GM18873 (cell line): ENCODE results near the gene GIGYF2.

Source experiments
- ATAC-seq: cut with Tn5 transposase; IDR thresholded peaks from one replicate; pipeline ENCODE4 v1.9.1; 2021; ENCODE audit warnings: mild to moderate bottlenecking, moderate library complexity, moderate number of reproducible peaks; ENCODE audit not compliant: unreplicated experiment, low FRiP score

The GIGYF2 gene

GRCh38 chr2:232860593-232861241, 163.6 kb downstream of the GIGYF2 start:
- ATAC-seq = no peak

- ATAC-seq = no peak
Measured at GRCh38 chr2:232861353-232861752, 164.2 kb downstream of the GIGYF2 start.

DNA sequence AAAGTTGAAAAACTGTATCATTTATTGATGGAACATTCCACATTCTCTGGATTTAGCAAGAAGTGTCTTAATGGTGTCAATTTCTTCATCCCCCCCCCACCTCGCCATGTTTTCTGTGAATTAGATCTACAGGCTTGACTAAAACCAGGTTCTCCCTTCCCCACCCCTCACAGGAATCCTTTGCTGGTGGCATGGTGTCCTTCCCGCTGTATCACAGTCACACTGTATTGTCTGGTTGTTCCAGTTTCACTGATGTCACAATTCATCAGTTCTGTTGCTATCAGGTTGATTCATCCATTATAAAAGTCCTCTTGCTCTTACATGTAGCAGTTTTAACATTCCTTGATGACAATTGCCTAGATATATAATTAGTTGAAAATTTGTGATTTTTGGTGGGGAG, 166.9 kb downstream of the GIGYF2 start:
- no peak for ATAC-seq

GRCh38 chr2:232865165-232865564, 168.0 kb downstream of the GIGYF2 start:
- no peak for ATAC-seq

GRCh38 chr2:232866104-232866503, 169.0 kb downstream of the GIGYF2 start:
- no peak for ATAC-seq

GRCh38 chr2:232869138-232870017, 172.2 kb downstream of the GIGYF2 start:
- no peak for ATAC-seq

- no peak for ATAC-seq
Measured at GRCh38 chr2:232870018-232870765, 173.1 kb downstream of the GIGYF2 start, which contains the start of gene SNORC. Gene SNORC (plus strand): TSS chr2:232870264. CDS start chr2:232870342, 78 bp downstream.

DNA sequence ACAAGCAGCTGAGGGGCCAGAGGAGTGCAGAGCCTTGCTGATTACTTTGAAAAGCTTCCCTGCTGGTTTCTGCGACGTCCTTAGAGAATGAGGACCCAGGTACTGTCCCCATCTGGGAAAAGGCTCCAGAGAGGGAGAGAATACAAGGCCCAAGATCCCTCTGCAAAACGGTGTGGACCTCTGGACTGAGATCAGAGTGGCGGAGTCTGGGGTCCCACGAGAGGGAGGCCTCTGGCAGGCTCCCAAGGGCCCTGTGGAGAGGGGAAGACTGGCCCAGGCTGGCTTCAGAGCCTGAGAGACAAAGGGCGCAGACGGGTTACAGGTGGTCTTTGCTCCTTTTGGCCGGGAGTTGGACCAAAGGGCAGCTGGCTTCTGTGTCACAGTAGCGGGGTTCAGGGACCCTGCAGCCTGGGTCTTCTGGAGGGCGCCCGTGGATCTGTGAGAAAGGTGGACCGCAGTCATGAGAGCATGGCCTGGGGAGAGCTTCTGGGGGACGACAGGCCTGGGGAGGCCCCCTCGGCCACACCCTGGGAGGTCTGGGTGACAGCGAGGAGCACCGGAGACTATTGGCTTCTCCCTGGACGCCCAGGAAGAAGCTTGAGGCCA, 173.7 kb downstream of the GIGYF2 start:
- ATAC-seq = no peak

- ATAC-seq = no peak
Measured at GRCh38 chr2:232871418-232871834, 174.3 kb downstream of the GIGYF2 start.

GRCh38 chr2:232871835-232872736, 175.0 kb downstream of the GIGYF2 start:
- ATAC-seq = no peak

DNA sequence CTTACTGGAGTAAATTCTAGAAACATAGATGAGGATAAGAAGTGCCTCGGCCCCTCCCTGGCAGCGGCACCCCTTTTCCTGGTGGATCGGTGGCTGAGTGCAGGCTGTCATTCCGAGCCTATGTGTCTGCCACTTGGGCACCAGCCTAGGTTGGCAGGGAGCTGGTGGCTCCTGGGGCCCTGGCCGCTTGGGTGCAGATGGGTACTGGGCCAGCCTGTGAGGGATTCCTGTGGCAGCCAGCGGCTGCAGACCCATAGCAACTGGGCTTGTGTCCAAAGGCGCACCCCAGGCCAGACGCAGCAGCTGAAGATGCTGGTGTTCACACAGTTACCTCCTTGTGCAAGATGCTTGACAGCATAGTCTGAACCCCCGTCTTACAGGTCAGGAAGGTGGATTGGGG, 175.7 kb downstream of the GIGYF2 start:
- no peak for ATAC-seq

DNA sequence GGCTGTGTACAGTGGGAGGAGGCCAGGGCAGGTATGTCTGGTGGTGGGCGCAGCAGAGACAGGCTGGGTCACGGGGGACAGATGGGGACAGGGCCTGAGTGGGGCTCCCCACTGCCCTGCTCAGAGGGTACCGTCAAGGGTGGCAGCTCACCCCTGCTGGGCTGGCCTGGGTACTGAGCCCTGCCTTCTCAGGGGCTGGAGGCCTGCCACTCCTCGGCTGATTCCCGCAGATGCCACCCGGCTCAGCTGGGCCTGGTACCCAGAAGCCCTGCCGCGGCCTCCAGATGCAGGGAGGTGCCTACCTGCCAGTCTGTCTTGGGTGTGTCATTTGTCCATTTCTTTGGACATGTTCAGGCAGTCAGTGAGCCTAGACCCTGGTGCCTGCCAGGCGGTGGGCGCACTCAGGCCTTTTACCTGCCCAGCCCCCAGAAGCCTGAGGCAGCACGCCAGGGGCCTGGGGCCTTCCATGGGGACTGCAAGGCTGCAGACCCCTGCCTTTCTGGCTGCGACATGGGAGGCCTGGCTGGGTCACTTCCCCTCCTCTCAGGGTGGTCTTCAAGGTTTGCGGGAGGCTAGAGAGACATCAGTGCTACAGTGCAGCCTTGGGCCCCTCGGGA, 176.3 kb downstream of the GIGYF2 start:
- no peak for ATAC-seq

DNA sequence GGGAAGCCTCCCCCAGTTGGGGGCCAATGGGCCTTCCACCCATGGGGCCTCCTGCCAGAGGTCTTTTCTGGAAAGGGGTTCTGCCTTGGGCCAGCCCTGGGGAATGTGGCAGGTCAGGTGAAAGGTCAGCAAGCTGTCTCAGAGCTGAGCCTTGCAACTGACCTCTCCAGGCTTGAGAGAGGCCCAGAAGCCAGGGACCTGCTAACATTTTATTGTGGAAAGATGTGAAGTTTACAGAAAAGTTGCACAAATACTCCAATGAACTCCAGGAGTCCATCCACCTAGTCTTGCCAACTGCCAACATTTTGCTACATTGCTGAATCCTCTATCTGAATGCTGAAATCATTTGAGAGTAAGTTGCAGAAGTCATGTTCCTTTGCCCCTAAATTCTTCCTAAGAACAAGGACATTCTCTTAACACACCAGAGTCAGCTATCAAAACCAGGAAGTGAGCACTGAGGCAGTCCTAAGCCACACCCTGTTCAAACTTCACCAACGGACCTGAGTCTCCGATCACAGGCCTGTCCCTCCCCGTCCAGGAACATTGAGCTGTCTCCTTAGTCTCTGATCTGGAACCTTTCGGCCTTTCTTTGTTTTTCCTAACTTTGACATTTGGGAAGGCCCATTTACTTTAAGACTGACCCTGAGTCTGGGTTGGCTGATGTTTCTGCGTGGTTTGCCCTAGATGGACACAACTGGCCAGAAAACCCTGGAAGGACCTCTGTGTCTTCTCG, 176.9 kb downstream of the GIGYF2 start:
- ATAC-seq = no peak

GRCh38 chr2:232874677-232875223, 177.6 kb downstream of the GIGYF2 start:
- ATAC-seq = no peak

DNA sequence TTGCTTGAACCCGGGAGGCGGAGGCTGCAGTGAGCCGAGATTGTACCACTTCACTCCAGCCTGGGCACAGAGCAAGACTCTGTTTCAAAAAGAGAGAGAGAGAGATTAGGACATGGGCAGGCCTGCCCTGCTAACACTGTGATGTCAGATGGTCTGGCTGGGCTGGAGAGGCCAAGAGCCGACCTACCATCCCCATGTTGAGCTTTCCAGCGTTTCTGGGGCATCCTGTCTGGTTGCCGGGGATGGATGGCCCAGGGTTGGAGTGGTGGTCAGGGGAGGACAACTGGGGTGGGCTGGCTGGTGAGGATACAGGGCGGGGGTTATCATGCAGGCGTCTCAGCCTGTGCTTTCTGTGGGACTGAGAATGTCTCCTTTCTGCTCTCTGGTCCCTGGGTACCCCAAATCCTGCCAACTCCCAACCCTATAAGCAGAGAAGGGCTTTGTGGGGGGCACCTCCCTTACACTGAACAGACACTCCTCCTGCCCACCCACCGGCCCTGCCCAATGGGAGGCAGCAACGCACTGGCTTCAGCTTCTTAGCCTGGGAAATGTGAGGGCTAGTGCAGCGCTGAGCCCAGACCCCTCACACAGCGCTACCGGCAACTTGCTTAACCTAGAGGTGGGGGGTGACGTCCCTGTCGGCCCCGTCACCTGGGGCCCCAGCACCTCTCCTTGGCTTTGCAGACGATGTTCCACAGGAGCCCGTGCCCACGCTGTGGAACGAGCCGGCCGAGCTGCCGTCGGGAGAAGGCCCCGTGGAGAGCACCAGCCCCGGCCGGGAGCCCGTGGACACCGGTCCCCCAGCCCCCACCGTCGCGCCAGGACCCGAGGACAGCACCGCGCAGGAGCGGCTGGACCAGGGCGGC, 178.4 kb downstream of the GIGYF2 start:
- ATAC-seq = no peak

- no peak for ATAC-seq
Measured at GRCh38 chr2:232876161-232876977, 179.2 kb downstream of the GIGYF2 start.
